COLO668 (cell line): ENCODE measurements around the gene NADSYN1.

ENCODE experiments used
- DNase-seq: peaks from one replicate; lab custom pipeline; 2025; ENCODE audit not compliant: unreplicated experiment; lab: John Stamatoyannopoulos, UW

NADSYN1 gene

GRCh38 chr11:71489311-71490043 is 36.5 kb downstream of the NADSYN1 start:
- no peak for DNase-seq

- no peak for DNase-seq
Measured at GRCh38 chr11:71490044-71490730, 37.2 kb downstream of the NADSYN1 start.

GRCh38 chr11:71490731-71491390 is 37.9 kb downstream of the NADSYN1 start:
- DNase-seq: no peak

GRCh38 chr11:71491531-71491930 is 38.5 kb downstream of the NADSYN1 start:
- no peak for DNase-seq

- no peak for DNase-seq
Measured at GRCh38 chr11:71491940-71492339, 38.9 kb downstream of the NADSYN1 start.

DNA sequence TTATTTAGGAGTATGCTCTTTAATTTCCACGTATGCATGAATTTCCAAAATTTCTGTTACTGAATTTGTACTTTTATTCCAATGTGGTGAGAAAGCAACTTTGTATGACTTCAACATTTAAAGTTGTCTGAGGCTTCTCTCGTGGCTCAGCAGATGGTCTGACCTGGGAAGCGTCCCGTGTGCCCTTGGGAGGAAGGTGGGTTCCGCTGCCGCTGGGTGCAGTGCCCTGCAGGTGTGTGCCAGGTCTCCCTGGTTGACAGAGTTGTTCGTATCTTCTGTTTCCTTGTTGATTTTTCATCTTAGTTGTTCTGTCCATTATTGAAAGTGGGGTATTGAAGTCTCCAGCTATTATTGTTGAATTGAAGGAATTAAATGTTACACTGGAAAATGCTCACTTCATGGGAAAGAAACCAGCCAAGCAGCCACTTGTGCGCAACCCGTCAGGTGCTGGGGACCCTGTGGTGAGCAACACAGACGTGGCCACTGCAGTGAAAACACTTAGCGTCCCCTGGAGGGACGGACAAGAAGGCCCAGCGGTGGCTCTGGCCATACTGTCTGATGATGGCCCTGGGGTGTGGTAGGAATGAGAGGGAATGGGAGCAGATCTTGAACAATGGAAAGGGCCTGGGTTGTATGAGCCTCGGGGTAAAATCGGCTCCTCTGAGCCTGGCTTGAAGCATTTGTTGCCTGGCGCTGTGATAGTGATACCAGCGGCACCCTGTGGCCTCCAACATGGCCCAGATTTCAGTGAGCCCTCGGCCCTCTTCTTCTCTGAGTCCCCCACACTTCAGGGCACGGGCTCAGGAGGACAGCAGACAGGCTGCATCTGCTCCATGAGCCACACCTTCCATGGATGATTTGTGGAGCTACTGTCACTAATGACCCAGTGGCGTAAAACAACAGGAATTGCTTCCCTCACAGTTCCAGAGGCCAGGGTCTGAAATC is 42.6 kb downstream of the NADSYN1 start:
- no peak for DNase-seq

DNA sequence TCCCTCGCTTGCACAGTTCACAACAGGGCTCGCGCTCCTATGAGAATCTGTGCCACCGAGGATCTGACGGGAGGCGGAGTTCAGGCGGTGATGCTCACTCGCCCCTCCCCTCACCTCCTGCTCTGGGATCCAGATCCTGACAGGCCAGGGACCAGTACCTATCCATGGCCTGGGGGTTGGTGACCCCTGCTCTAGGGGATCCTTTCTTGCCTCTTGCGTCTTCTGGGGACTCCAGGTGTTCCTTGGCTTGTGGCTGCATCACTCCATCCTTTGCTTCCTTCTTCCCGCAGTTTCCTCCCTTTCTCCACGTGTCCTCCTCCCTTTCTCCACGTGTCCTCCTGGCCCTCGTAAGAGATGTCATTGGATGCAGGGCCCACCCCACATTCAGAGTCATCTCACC is 43.4 kb downstream of the NADSYN1 start:
- DNase-seq: no peak

DNA sequence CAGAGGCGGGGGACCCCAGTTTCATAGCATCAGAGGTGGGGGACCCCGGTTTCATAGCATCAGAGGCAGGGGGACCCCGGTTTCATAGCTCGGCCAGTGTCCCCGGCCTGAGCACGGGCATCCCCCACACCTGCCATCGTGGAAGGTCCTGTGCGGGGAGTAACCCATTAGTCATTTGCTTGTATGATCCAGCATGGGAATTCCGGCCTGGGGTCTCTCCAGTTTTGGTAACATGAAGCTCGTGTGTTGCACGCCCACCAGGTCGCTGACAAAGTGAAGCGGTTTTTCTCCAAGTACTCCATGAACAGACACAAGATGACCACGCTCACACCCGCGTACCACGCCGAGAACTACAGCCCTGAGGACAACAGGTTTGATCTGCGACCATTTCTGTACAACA is 45.1 kb downstream of the NADSYN1 start:
- DNase-seq: no peak

DNA sequence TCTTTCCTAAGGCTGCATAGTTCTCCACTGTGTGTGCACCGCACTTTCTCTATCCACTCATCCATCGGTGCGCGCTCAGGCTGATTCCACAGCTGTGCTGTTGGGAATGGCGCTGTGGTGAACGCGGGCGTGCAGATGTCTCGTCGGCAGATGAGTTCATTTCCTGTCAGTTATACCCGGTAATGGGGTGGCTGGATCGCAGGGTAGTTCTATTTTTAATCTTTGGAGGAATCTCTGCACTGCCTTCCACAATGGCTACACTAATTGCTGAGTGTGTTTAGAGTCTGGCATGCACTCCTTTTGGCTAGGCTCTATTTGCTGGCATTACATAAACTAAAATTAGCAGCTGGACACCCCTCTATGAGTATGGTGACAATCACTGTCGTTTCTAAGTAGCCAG is 46.1 kb downstream of the NADSYN1 start:
- no peak for DNase-seq

DNA sequence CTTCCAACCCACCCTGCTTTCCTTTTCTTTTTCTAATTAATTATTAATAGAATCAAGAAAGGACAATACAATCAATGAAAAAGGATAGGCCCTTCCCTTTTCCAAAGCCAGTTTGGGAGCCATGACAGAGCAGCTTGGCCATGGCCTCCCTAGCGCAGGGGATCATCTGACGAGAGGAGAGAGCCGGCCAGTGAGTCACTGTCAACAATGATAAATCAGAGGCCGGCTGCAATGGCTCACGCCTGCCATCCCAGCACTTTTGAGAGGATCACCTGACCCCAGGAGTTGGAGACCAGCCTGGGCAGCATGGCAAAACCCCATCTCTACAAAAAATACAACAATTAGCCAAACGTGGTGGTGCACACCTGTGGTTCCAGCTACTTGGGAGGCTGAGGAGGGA is 46.5 kb downstream of the NADSYN1 start:
- DNase-seq: no peak

DNA sequence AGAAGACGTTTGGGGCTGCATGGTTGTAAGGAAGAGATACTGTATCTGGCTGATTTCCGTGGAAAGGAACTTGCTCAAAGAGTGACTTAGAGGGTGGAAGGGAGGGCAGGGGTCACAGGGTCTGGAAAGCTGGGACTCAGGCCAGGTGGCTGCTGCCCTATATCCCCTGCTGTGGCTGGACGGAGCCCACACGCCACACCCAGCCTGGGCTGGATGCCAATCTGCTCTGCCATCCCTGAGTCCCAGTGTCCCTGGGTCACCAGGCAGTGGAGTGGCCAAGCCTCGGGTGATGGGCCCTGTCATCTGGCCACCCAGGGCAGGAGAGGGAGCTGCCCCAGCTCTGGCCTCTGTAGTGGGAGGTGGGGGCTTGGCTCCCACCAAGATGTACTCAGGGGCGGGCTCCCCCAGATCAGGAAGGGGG is 47.6 kb downstream of the NADSYN1 start:
- no peak for DNase-seq

DNA sequence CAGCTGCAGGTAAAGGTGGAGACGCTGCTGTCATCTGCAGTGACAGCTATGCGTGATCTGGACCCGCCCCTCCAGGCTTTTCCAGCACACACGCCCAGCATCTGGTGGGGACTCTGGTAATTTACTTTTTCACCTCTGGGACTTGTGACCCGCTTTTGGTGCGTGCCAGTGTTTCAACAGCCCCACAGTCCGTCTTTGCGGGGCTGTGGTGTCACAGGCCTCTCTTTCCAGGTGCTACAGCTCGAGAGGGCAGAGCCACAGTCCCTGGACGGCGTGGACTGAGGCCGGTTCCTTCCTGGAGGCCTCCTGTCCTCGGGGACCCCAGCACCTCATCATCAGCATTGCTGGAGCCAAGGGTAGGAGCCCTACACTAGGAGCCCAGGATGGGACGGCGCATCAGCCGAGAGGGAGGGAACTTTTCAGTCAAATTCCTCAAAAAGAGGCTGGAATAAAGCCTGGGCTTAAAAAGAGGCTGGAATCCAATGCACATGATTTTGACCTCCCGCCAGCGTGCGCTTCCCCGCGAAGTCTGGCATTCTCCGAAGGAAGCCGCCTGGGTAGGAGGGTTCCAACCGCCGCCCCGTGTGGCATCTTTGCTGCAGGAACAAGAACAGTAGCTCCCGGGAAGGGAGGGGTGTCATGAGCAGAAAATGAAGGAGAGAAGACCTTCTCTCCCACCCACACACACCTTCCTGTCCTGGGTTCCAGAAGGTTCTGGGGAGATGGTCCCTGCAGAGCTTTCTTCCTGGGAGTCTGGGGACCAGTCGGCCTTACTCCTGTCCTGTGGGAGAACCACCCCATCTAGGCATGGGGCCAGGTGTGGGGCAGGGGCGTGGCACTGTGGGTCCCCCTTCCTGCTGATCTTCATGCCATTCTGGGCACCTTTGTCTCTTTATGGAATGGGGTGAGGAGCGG is 48.3 kb downstream of the NADSYN1 start:
- DNase-seq: no peak

GRCh38 chr11:71502026-71502425 is 49.0 kb downstream of the NADSYN1 start:
- DNase-seq: no peak

GRCh38 chr11:71502871-71503435 is 50.0 kb downstream of the NADSYN1 start:
- DNase-seq: no peak

- no peak for DNase-seq
Measured at GRCh38 chr11:71504531-71504930, 51.5 kb downstream of the NADSYN1 start.

DNA sequence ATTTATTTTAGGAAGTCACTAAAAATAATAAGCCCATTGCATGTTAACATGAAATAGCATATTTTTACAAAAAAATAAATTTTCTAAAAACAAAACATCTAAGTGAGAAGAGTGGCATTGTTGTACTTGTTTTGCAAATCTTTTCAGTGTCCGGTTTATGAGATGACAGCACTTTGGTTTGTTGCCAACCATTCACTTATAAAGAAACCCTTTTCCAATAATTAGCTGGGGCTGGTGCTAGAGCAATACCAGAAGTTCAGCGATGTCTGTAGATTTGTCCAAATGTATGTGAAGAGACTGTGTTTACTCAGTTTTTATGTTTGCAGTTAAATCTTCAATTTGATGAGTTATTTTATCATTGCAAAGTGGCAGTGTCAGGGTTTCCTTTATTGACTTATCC is 52.0 kb downstream of the NADSYN1 start:
- no peak for DNase-seq

GRCh38 chr11:71505781-71506180 is 52.8 kb downstream of the NADSYN1 start:
- DNase-seq: no peak

DNA sequence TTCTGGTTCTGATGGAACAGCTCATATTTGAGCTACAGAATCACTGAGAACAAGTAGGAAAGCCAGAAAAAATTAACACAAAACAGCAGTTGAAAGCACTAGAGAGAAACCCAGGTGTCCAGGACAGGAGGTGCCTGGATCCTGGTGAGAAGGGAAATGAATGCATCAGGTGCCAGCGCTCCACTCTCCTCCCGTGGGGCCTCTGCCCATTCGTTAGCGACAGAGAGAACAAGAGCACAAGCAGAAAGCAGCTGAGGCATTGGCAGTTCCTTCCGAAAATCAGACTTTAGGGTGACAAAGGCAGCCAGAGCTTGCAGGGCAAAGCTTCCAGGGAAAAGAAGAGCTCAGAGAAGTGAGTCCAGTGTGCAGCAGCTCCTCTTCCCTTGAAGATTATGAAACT is 54.1 kb downstream of the NADSYN1 start:
- DNase-seq: no peak
